Measurements from ENCODE around the gene HCRTR2.

- TF ChIP-seq MAX (IDR thresholded peaks at IDR 0.05) = no peak
- TF ChIP-seq CTCF (IDR thresholded peaks at IDR 0.05; ENCODE audit: low read depth, low read length, missing input control) = no peak
- no peak for TF ChIP-seq SP1 (IDR thresholded peaks at IDR 0.05)
- no peak for TF ChIP-seq GABPA (IDR thresholded peaks at IDR 0.05 in 1 of 2, conservative IDR thresholded peaks at IDR 0.05 in 1 of 2)
- no peak for TF ChIP-seq YY1 (IDR thresholded peaks at IDR 0.05)
- no peak for TF ChIP-seq ATF3 (IDR thresholded peaks at IDR 0.05)
- TF ChIP-seq EGR1 (IDR thresholded peaks at IDR 0.05; ENCODE audit: low read depth in 2 of 2) = no peak
Observed at GRCh38 chr6:55266896-55267295, 92.6 kb downstream of the HCRTR2 start.

All from liver (tissue), 3 donors.